22Rv1 (cell line): ENCODE results near the gene GRIP2.

Experiments used
- ZFX ChIP-seq: fragments of 450-650 bp; IDR thresholded peaks from 2 replicates; pipeline ENCODE4 v1.6.1; 2017; ENCODE audit warnings: antibody characterized with exemption, borderline replicate concordance
- TF ChIP-seq, protein P1 (sequence below): fragments of 450-650 bp; IDR thresholded peaks from 2 replicates; pipeline ENCODE4 v1.5.1; 2017; ENCODE audit warnings: mild to moderate bottlenecking

DNA sequence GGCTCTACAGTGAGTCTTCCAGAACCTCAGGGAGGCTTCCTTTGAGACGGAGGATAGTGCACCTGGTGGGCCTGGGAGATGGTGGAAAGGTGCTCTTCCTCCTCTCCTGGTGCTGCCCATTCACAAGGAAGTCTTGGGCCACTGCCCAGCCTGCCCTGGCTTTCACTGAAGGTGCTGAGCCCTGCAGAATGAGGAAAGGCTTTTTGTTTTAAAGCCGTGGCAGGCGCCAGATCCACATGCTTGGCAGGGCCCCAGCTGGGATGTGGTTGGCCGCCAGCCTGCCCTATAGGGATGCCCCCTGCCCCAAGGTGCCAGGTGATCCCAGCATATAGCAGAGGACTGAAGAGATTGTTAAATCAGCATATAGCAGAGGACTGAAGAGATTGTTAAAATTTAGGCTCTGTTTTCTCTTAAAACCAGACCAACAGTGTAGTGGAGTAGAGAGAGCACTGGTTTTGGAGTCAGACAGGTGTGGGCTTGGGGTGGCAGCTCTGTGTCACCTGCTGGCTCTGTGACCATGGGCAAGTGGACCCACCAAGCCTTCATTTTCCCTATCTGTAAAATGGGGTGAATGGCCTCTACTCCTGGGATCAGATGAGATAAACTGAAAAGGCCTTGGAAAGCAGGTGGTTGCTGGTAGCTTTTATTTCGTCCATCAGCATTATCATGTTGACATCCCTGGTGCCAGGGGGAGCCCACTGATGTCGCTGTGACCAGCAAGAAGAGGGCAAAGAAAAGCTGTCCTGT is 84.4 kb downstream of the GRIP2 start:
- TF ChIP-seq, protein P1, sequence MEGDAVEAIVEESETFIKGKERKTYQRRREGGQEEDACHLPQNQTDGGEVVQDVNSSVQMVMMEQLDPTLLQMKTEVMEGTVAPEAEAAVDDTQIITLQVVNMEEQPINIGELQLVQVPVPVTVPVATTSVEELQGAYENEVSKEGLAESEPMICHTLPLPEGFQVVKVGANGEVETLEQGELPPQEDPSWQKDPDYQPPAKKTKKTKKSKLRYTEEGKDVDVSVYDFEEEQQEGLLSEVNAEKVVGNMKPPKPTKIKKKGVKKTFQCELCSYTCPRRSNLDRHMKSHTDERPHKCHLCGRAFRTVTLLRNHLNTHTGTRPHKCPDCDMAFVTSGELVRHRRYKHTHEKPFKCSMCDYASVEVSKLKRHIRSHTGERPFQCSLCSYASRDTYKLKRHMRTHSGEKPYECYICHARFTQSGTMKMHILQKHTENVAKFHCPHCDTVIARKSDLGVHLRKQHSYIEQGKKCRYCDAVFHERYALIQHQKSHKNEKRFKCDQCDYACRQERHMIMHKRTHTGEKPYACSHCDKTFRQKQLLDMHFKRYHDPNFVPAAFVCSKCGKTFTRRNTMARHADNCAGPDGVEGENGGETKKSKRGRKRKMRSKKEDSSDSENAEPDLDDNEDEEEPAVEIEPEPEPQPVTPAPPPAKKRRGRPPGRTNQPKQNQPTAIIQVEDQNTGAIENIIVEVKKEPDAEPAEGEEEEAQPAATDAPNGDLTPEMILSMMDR, result no peak
- no peak for TF ChIP-seq ZFX
